Lung microvascular endothelial cell (primary cell): Measurements from ENCODE around the gene TPBG. TPM values are rescaled to one million over a fixed set of nuclear protein-coding genes. Genes with fewer than 3 reads are reported as not detected.
"Not testable (repeated sequence)": the region's sequence is repeated elsewhere in the genome, so short reads cannot be mapped to it uniquely, and the experiment has no call there.

Experiments
- DNase-seq, 2 donors: peaks; one replicate each; pipeline versions ENCODE4 v3.0.0 to v3.0.0-alpha.2; 2010; ENCODE audit warnings: low read depth in 2 of 2
- total RNA-seq: library from RNA; depleted of rRNA; stranded (reverse); fragments of >200 nt; gene quantifications from 2 replicates; pipeline ENCODE4 v1.2.1, GENCODE V29; 2014

TPBG gene
- total RNA-seq, 1 donor from 2014 or later = 3.4 TPM

DNA sequence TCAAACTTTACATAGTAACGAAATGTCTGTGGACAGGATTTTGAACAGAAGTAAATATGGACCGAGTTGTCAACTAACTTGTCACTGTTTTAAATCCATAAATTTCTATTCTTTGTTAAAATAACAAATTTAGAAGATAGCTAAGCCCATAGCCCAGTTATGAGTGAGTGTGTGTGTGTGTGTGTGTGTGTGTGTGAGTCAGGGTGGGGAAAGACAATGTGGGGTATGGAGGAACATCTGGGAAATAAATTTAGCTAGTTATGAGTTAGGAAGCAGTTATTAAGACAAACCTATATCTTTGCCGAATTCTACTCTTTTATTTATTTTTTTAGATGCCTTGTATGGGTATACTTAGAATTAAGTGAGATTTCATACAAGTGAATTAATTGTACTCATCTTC is 9.0 kb downstream of the TPBG start:
- no peak for DNase-seq

- no peak for DNase-seq
These were observed 10.9 kb downstream of the TPBG start for GRCh38 chr6:82374516-82374915.

DNA sequence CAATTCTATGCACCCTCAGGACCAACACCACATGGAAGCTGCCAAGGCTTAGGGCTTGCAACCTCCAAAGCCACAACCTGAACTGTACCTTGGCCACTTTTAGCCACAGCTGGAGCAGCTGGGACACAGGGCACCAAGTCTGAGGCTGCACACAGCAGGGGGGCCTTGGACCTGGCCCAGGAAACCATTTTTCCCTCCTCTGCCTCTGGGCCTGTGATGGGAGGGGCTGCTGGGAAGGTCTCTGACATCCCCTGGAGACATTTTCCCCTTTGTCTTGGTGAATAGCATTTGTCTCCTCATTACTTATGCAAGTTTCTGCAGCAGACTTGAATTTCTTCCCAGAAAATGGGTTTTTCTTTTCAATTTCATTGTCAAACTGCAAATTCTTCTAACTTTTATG is 13.0 kb downstream of the TPBG start:
- DNase-seq = no peak

- no peak for DNase-seq
These were observed 17.1 kb downstream of the TPBG start for GRCh38 chr6:82380566-82381185.

- DNase-seq = no peak
These were observed 17.7 kb downstream of the TPBG start for GRCh38 chr6:82381278-82381677.

DNA sequence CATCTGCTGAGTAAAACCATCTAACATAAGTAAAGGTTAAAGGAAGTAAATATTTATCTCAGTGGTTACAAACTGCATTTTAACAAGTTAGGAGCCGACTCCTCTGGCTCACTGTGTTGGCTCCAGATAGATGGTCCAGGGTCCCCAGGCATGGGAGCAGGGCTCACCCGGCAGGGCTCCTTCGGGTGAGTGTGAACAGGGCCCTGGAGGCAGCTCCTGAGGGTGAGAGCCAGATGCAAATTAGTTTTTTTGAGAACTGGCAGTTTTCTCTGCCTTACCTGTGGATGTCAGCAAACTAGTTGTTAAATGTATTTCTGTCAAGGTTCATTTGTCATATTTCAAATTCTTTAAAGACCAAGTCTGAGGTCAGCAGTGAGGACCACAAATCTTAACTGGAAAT is 21.5 kb downstream of the TPBG start:
- no peak for DNase-seq

DNA sequence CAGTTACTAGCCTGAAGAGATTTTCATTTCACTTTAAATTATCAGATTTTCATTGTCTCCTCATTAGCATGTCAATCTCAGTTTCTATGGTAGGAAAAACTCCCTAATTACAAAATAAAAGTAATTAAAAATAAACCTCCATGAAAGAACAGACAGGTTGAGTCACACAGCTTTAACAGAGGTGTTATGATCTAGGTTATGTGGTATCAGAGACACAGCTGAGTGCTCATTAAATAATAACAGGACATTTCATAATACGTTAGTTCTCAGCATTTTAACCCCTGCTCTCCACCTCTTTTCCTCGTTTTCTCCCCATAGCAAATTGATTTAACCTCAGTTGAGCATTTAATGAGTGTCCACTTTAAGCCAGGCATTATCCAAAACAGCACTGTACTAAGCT is 21.9 kb downstream of the TPBG start:
- no peak for DNase-seq

DNA sequence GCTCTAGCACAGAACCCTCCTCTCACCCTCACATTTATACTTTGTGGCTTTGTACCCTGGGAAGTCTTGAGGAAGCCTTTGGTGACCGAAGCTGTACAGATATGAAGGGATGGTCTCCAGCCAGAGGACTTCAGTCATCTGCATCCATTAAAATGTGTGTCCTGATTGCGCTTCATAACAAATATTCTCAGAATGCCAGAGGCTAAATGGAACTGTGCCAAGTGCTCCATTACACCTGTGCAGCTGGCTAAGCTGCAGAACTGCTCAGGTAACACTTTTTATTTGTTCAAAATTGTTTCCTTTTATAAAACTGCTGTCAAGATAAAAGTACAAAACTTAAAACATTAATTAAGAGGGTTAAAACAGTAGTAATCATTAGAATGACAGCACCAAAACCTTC is 22.3 kb downstream of the TPBG start:
- no peak for DNase-seq

- not testable (repeated sequence) for DNase-seq
These were observed 31.2 kb downstream of the TPBG start for GRCh38 chr6:82394770-82395169.

GRCh38 chr6:82396964-82397751 is 33.5 kb downstream of the TPBG start:
- peak in 1 of 2 donors; percentile 73 for DNase-seq

DNA sequence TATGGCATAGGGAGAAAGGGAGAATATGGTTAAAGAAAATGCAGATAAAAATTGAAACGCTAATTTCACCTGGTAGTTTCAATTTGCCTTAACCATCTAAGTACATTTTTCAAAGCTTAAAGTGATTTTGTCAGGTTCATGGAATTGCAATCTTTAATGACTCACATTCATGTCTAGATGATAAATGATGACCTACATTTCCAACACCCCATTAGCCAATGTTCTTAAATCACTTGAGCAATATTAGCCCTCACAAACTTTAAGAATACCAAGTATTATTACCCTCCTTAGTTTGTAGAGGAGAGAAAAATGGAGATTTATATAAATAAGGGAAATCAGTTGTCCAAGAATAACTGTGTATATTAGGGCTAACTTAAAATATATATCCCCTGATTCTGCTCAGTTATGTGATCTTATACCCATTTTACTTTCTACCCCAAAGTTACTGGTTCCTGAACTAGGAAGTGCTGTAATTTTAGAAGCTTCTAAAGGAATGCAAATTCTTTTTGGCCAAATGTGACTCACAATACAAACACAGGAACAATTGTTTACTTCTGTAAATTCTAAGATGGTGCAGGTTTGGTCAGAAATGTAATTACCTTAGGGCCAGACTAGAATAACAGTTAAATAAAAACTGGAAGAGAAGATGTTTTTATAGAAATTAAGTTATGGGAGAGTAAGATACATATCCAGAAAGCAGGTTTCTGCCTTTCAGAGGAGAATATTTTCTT is 34.5 kb downstream of the TPBG start:
- DNase-seq = peak in 1 of 2 donors; percentile 46

DNA sequence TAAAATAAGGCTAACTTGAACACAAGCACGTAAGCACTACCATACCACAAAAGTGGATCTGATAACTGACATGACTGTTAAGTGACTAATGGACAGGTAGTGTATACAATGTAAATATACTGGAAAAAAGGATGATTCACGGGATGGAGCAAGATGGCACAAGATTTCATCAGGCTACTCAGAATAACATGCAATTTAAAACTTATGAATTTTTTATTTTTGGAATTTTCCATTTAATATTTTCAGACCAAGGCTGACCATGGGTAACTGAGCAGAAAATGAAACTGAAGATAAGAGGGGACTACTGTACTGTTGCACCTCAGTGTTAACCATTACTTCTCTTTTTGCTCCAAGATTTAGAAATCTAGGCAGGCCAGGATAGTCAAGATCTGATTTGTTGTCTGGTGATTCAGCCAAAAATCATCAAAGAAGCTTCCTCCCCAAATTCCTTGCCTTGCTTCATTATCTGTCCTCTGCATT is 45.4 kb downstream of the TPBG start:
- no peak for DNase-seq

- DNase-seq = peak in 1 of 2 donors; percentile 41
These were observed 46.6 kb downstream of the TPBG start for GRCh38 chr6:82410151-82410648.

GRCh38 chr6:82413868-82414267 is 50.3 kb downstream of the TPBG start:
- no peak for DNase-seq

- DNase-seq = no peak
These were observed 52.2 kb downstream of the TPBG start for GRCh38 chr6:82415820-82416219.

- DNase-seq = no peak
These were observed 52.7 kb downstream of the TPBG start for GRCh38 chr6:82416346-82416745.

Other genes starting within 250 kb of the TPBG start
- 26.6 and 32.3 TPM in 2 replicates for gene IBTK, start 116.1 kb upstream of the TPBG start, total RNA-seq